HG02759 (cell line): ENCODE data around the gene ARHGAP21.

ENCODE experiments used
- ATAC-seq: cut with Tn5 transposase; IDR thresholded peaks from one replicate; pipeline ENCODE4 v1.9.1; 2021; ENCODE audit warnings: mild to moderate bottlenecking, moderate library complexity; ENCODE audit not compliant: unreplicated experiment

Gene ARHGAP21

GRCh38 chr10:24579906-24580305 lies 143.8 kb downstream of the ARHGAP21 start:
- ATAC-seq, result no peak

- no peak for ATAC-seq
Observed at GRCh38 chr10:24579448-24579847, 144.2 kb downstream of the ARHGAP21 start.

GRCh38 chr10:24575481-24576002 lies 148.1 kb downstream of the ARHGAP21 start:
- ATAC-seq, result no peak

GRCh38 chr10:24574578-24575155 lies 149.0 kb downstream of the ARHGAP21 start:
- no peak for ATAC-seq

- ATAC-seq, result no peak
Observed at GRCh38 chr10:24574161-24574560, 149.5 kb downstream of the ARHGAP21 start.

- no peak for ATAC-seq
Observed at GRCh38 chr10:24571870-24572450, 151.7 kb downstream of the ARHGAP21 start.

- no peak for ATAC-seq
Observed at GRCh38 chr10:24570658-24571426, 152.8 kb downstream of the ARHGAP21 start.

- no peak for ATAC-seq
Observed at GRCh38 chr10:24569828-24570657, 153.6 kb downstream of the ARHGAP21 start.

GRCh38 chr10:24569330-24569796 lies 154.3 kb downstream of the ARHGAP21 start:
- ATAC-seq, result no peak

- no peak for ATAC-seq
Observed at GRCh38 chr10:24568042-24568441, 155.6 kb downstream of the ARHGAP21 start.

- ATAC-seq, result no peak
Observed at GRCh38 chr10:24561453-24561852, 162.2 kb downstream of the ARHGAP21 start.

GRCh38 chr10:24556750-24557742 lies 166.6 kb downstream of the ARHGAP21 start:
- ATAC-seq, result no peak

GRCh38 chr10:24556126-24556749 lies 167.4 kb downstream of the ARHGAP21 start:
- ATAC-seq, result no peak

GRCh38 chr10:24554036-24554435 lies 169.7 kb downstream of the ARHGAP21 start:
- no peak for ATAC-seq

- no peak for ATAC-seq
Observed at GRCh38 chr10:24553051-24553612, 170.6 kb downstream of the ARHGAP21 start.

- ATAC-seq, result peak; percentile 71
Observed at GRCh38 chr10:24552346-24553016, 171.2 kb downstream of the ARHGAP21 start.

GRCh38 chr10:24551161-24551560 lies 172.5 kb downstream of the ARHGAP21 start:
- no peak for ATAC-seq

- no peak for ATAC-seq
Observed at GRCh38 chr10:24550680-24551079, 173.0 kb downstream of the ARHGAP21 start.
